GM19023 (cell line): ENCODE results near the gene EVC2.
"Not testable (repeated sequence)": the region's sequence is repeated elsewhere in the genome, so short reads cannot be mapped to it uniquely, and the experiment has no call there.

Experiments used
- ATAC-seq: cut with Tn5 transposase; IDR thresholded peaks from one replicate; pipeline ENCODE4 v1.9.1; 2021; ENCODE audit warnings: mild to moderate bottlenecking, moderate library complexity; ENCODE audit not compliant: unreplicated experiment

The EVC2 gene

GRCh38 chr4:5742968-5743367 is 34.6 kb upstream of the EVC2 start:
- ATAC-seq: no peak

GRCh38 chr4:5742388-5742787 is 34.0 kb upstream of the EVC2 start:
- no peak for ATAC-seq

GRCh38 chr4:5738061-5738460 is 29.7 kb upstream of the EVC2 start:
- no peak for ATAC-seq

GRCh38 chr4:5735463-5735862 is 27.1 kb upstream of the EVC2 start:
- ATAC-seq: no peak

- ATAC-seq: no peak
Measured at GRCh38 chr4:5734853-5735252, 26.5 kb upstream of the EVC2 start.

GRCh38 chr4:5732158-5732557 is 23.8 kb upstream of the EVC2 start:
- no peak for ATAC-seq

GRCh38 chr4:5730993-5731990 is 22.9 kb upstream of the EVC2 start:
- no peak for ATAC-seq

GRCh38 chr4:5730436-5730835 is 22.1 kb upstream of the EVC2 start:
- ATAC-seq: no peak

- ATAC-seq: not testable (repeated sequence)
Measured at GRCh38 chr4:5728412-5728811, 20.1 kb upstream of the EVC2 start.

- no peak for ATAC-seq
Measured at GRCh38 chr4:5724377-5724776, 16.0 kb upstream of the EVC2 start.

- no peak for ATAC-seq
Measured at GRCh38 chr4:5722328-5722727, 14.0 kb upstream of the EVC2 start.

- ATAC-seq: no peak
Measured at GRCh38 chr4:5721923-5722322, 13.6 kb upstream of the EVC2 start.

GRCh38 chr4:5720980-5721379 is 12.6 kb upstream of the EVC2 start:
- ATAC-seq: no peak

GRCh38 chr4:5720157-5720850 is 11.9 kb upstream of the EVC2 start:
- ATAC-seq: no peak

GRCh38 chr4:5719350-5720055 is 11.1 kb upstream of the EVC2 start:
- no peak for ATAC-seq

GRCh38 chr4:5718411-5718810 is 10.1 kb upstream of the EVC2 start:
- ATAC-seq: no peak

GRCh38 chr4:5717449-5718158 is 9.2 kb upstream of the EVC2 start:
- ATAC-seq: no peak

GRCh38 chr4:5716391-5716790 is 8.0 kb upstream of the EVC2 start:
- no peak for ATAC-seq

- ATAC-seq: no peak
Measured at GRCh38 chr4:5715357-5715756, 7.0 kb upstream of the EVC2 start.

- no peak for ATAC-seq
Measured at GRCh38 chr4:5713861-5714260, 5.5 kb upstream of the EVC2 start.

- no peak for ATAC-seq
Measured at GRCh38 chr4:5712931-5713330, 4.6 kb upstream of the EVC2 start.
